ENCODE measurements around the gene STRA6. TPM values are rescaled to one million over a fixed set of nuclear protein-coding genes. Genes with fewer than 3 reads are reported as not detected.

STRA6 gene
- total RNA-seq (2022; extraction: Qiagen RNA extraction): 49.3 to 82.9 TPM (median 77.0 TPM) in 5 replicates

GRCh38 chr15:74202452-74203401, at the start of gene STRA6:
Gene STRA6 (minus strand): TSS chr15:74202787. CDS start chr15:74202267, 520 bp downstream.

DNA sequence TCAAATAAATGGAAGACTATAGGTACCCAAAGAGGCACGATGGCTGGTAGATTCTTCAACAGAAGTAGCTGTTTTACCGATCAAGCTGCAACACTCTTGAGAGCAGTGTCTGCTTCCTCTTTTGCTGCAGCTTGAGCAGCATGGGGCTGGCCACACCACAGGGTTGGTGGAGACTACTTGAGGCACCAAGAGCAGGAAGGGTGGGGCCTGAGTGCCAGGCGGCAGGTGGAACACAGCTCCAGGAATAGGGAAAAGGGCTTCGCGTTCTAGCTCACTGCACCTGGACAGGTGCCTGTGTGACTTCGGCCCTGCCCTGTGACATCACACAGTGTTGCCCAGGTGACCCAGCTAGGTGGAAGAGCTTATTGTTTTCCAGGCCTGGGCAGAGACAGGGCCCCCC, 33.4 kb upstream of the STRA6 start, which contains the start of gene CCDC33:
Gene CCDC33 (plus strand): TSS at position 365 of the 400 bp plus-strand sequence. CDS start 394 bp downstream, outside the sequence.

GRCh38 chr15:74173380-74174218, 29.0 kb downstream of the STRA6 start, which contains the start of gene ISLR:
Gene ISLR (plus strand): TSS chr15:74173710. CDS start chr15:74174859, 1,149 bp downstream.

GRCh38 chr15:74130155-74130848, 72.3 kb downstream of the STRA6 start, which contains the start of gene ISLR2:
Gene ISLR2 (plus strand): TSS chr15:74130586. CDS start chr15:74132755, 2,169 bp downstream.

Other genes starting within 250 kb of the STRA6 start
- 8.9 to 14.0 TPM (median 12.8 TPM) in 5 replicates for gene STOML1, start 210.5 kb downstream of the STRA6 start, total RNA-seq (2022; extraction: Qiagen RNA extraction)
- gene PML, start 208.1 kb downstream of the STRA6 start, total RNA-seq (2022; extraction: Qiagen RNA extraction): 10.7 to 17.1 TPM (median 15.6 TPM) in 5 replicates
- 0.05 to 0.10 TPM (median 0.06 TPM) in 4 of 5 replicates, not detected in the other for gene GOLGA6A, start 120.2 kb downstream of the STRA6 start, total RNA-seq (2022; extraction: Qiagen RNA extraction)
- 0.14 to 0.37 TPM (median 0.15 TPM) in 5 replicates for gene ISLR2, start 72.2 kb downstream of the STRA6 start, total RNA-seq (2022; extraction: Qiagen RNA extraction)
- 0.25 to 0.45 TPM (median 0.35 TPM) in 5 replicates for gene ISLR, start 29.1 kb downstream of the STRA6 start, total RNA-seq (2022; extraction: Qiagen RNA extraction)
- 4.0 to 8.0 TPM (median 7.2 TPM) in 5 replicates for gene CCDC33, start 33.5 kb upstream of the STRA6 start, total RNA-seq (2022; extraction: Qiagen RNA extraction)
- not detected in 5 replicates for gene CYP11A1, start 164.9 kb upstream of the STRA6 start, total RNA-seq (2022; extraction: Qiagen RNA extraction)
- gene SEMA7A, start 231.2 kb upstream of the STRA6 start, total RNA-seq (2022; extraction: Qiagen RNA extraction): 2.3 to 3.2 TPM (median 2.5 TPM) in 5 replicates